ENCODE measurements around the gene EBF3. TPM values are rescaled to one million over a fixed set of nuclear protein-coding genes. Genes with fewer than 3 reads are reported as not detected.

Gene EBF3
- total and polyA plus RNA-seq, 2 experiments from 2014 or later, result 0.27 to 0.49 TPM

GRCh38 chr10:129945064-129945463, 19.0 kb downstream of the EBF3 start (continued):
- no peak for TF ChIP-seq NANOG (IDR thresholded peaks at IDR 0.05; ENCODE audit: borderline replicate concordance)
- TF ChIP-seq CTCF (conservative IDR thresholded peaks at IDR 0.05; ENCODE audit: low read depth in 2 of 2), result no peak
- TF ChIP-seq ZNF331 (CRISPR knock-in tag; IDR thresholded peaks at IDR 0.05; ENCODE audit: low read depth), result no peak
- TF ChIP-seq JUNB (IDR thresholded peaks at IDR 0.05; ENCODE audit: unreplicated experiment), result no peak

DNA sequence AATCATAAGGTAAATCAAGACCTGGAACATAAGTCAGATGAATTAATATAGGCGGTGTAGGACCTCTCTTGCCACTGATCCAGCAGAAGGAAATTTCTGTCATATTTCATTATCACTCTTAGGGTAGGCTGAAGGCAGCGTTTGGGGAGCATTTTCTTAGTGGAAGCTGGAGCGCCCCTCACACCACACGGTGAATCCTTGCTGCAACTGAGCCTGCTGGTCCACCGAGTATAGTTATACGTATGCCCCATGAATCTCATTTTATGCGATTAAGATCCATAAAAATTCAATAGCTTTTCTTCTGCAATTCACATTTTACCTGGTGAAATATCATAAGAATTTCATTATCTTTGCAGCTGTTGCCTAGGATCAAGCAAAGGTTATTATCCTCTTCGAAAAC, 19.6 kb downstream of the EBF3 start:
- Histone ChIP-seq H4K20me1 (replicated peaks; ENCODE audit: insufficient read depth) (no peaks in the 10 kb centered on the region), H3K79me2 (replicated peaks; ENCODE audit: insufficient read depth) (no peaks in the 10 kb centered on the region), H3K4me3 (no peak overlapping the region), H3K36me3 (ENCODE audit: insufficient read depth) (no peaks in the 10 kb centered on the region), H3K4me1 (ENCODE audit: insufficient read depth) (peaks cover 2% of the 10 kb centered on the region), H3K9me2 (ENCODE audit: insufficient read depth) (no peaks in the 10 kb centered on the region), H3K4me2 (no peak overlapping the region), H2AFZ (no peak overlapping the region), H3K27me3 (ENCODE audit: insufficient read depth) (no peaks in the 10 kb centered on the region), H3F3A (replicated peaks; ENCODE audit: low read depth) (no peaks in the 10 kb centered on the region), H3K27ac (ENCODE audit: low read depth) (no peak overlapping the region)
- DNase-seq (ENCODE audit: low spot score) (no peak), ATAC-seq (no peak)
- Mint-ChIP-seq H3K27me3 (ENCODE audit: insufficient read depth, low read depth, poor library complexity) (peaks cover 9% of the 10 kb centered on the region), H3K4me1 (peaks cover 7% of the 10 kb centered on the region; the same call in 2 of the 3 replicates), H3K9me3 (no peaks in the 10 kb centered on the region), H3K27ac (no peak overlapping the region), H3K4me3 (no peak overlapping the region), H3K36me3 (ENCODE audit: low read depth) (no peaks in the 10 kb centered on the region)
- TF ChIP-seq JUNB (IDR thresholded peaks at IDR 0.05; ENCODE audit: unreplicated experiment), result no peak
- no peak for TF ChIP-seq ZNF331 (CRISPR knock-in tag; IDR thresholded peaks at IDR 0.05; ENCODE audit: low read depth)
- no peak for TF ChIP-seq REST (IDR thresholded peaks at IDR 0.05; ENCODE audit: unreplicated experiment)
- no peak for TF ChIP-seq CREB1 (CRISPR knock-in tag; IDR thresholded peaks at IDR 0.05; ENCODE audit: low read depth)
- TF ChIP-seq, protein P1, sequence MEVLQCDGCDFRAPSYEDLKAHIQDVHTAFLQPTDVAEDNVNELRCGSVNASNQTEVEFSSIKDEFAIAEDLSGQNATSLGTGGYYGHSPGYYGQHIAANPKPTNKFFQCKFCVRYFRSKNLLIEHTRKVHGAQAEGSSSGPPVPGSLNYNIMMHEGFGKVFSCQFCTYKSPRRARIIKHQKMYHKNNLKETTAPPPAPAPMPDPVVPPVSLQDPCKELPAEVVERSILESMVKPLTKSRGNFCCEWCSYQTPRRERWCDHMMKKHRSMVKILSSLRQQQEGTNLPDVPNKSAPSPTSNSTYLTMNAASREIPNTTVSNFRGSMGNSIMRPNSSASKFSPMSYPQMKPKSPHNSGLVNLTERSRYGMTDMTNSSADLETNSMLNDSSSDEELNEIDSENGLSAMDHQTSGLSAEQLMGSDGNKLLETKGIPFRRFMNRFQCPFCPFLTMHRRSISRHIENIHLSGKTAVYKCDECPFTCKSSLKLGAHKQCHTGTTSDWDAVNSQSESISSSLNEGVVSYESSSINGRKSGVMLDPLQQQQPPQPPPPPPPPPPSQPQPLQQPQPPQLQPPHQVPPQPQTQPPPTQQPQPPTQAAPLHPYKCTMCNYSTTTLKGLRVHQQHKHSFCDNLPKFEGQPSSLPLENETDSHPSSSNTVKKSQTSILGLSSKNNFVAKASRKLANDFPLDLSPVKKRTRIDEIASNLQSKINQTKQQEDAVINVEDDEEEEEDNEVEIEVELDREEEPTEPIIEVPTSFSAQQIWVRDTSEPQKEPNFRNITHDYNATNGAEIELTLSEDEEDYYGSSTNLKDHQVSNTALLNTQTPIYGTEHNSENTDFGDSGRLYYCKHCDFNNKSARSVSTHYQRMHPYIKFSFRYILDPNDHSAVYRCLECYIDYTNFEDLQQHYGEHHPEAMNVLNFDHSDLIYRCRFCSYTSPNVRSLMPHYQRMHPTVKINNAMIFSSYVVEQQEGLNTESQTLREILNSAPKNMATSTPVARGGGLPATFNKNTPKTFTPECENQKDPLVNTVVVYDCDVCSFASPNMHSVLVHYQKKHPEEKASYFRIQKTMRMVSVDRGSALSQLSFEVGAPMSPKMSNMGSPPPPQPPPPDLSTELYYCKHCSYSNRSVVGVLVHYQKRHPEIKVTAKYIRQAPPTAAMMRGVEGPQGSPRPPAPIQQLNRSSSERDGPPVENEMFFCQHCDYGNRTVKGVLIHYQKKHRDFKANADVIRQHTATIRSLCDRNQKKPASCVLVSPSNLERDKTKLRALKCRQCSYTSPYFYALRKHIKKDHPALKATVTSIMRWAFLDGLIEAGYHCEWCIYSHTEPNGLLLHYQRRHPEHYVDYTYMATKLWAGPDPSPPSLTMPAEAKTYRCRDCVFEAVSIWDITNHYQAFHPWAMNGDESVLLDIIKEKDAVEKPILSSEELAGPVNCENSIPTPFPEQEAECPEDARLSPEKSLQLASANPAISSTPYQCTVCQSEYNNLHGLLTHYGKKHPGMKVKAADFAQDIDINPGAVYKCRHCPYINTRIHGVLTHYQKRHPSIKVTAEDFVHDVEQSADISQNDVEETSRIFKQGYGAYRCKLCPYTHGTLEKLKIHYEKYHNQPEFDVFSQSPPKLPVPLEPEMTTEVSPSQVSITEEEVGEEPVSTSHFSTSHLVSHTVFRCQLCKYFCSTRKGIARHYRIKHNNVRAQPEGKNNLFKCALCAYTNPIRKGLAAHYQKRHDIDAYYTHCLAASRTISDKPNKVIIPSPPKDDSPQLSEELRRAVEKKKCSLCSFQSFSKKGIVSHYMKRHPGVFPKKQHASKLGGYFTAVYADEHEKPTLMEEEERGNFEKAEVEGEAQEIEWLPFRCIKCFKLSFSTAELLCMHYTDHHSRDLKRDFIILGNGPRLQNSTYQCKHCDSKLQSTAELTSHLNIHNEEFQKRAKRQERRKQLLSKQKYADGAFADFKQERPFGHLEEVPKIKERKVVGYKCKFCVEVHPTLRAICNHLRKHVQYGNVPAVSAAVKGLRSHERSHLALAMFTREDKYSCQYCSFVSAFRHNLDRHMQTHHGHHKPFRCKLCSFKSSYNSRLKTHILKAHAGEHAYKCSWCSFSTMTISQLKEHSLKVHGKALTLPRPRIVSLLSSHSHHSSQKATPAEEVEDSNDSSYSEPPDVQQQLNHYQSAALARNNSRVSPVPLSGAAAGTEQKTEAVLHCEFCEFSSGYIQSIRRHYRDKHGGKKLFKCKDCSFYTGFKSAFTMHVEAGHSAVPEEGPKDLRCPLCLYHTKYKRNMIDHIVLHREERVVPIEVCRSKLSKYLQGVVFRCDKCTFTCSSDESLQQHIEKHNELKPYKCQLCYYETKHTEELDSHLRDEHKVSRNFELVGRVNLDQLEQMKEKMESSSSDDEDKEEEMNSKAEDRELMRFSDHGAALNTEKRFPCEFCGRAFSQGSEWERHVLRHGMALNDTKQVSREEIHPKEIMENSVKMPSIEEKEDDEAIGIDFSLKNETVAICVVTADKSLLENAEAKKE (CRISPR knock-in tag; IDR thresholded peaks at IDR 0.05), result no peak
- TF ChIP-seq CTCF (conservative IDR thresholded peaks at IDR 0.05; ENCODE audit: low read depth in 2 of 2), result no peak
- TF ChIP-seq EZH2 (IDR thresholded peaks at IDR 0.05; ENCODE audit: low read depth, unreplicated experiment), result no peak
- TF ChIP-seq POLR2AphosphoS5 (IDR thresholded peaks at IDR 0.05; ENCODE audit: low read depth), result no peak
- no peak for TF ChIP-seq ETS1 (IDR thresholded peaks at IDR 0.05)
